ENCODE data around the gene FER.
A peak's percentile ranks its signal among the peaks of the same experiment; 100 is the strongest.
"Not testable (repeated sequence)": the region's sequence is repeated elsewhere in the genome, so short reads cannot be mapped to it uniquely, and the experiment has no call there.

The FER gene

DNA sequence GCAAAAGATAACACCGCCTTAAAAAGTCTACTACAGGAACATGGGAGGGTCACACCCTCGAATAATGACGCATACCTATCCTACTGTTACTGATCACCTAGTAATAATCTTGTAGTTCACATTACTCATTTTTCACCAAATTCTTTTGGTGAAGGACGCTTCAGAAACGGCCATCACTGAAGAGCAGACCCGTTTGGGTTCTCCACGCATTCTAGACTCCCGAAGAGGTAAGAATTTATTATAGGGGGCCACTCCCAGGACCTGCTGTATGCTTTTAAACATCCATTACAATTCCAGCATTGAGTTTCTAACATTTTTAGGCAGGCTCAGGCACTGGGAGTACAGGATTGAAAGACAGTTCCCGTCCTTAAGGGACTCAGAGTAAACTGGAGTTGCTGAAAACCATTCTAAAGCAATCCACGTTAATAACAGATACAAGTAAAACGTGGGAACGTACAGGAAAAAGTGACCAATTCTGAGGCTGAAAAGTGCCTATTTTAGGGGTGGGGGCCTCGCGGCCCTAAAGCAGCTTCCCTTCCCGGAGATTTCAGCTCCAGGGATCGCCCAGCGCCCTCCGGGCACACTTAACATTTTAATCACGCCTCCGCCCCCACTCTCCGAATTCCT lies at the start of gene FER:
TSS of gene FER (plus strand) at position 124 of the 627 bp plus-strand sequence. CDS start 50,286 bp downstream, outside the sequence.
- H3K4me3 ChIP-seq: peak within 1 kb of the TSS; percentile 69 to 94 (median 89)
- peak within 1 kb of the TSS; percentile 81 to 99 (median 98) for H3K27ac ChIP-seq

- not testable (repeated sequence) for H3K27ac ChIP-seq
Measured at GRCh38 chr5:108700388-108700787, 47.3 kb upstream of the FER start.

GRCh38 chr5:108700930-108701329 lies 46.8 kb upstream of the FER start:
- Histone ChIP-seq H3K27ac (no peak overlapping the region), H3K4me3 (no peak overlapping the region)

More at GRCh38 chr5:108700388-108700787, 47.3 kb upstream of the FER start:
- H3K4me3 ChIP-seq: not testable (repeated sequence)

DNA sequence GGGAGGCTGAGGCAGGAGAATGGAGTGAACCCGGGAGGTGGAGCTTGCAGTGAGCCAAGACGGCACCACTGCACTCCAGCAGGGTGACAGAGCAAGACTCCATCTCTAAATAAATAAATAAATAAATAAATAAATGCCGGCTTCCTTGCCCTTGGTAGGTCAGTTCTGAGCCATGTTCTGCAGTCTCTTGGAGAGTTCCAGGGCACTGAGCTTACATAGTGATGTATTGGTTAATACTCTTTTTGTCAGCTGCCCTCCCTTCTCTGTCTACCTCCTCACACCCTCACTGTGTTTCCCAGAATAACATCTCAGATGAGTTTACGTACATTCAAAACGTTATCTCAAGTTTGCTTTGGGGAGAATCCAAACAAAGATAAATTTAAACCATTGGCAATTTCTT lies 45.2 kb upstream of the FER start:
- Histone ChIP-seq H3K27ac (no peak overlapping the region), H3K4me3 (no peak overlapping the region)

GRCh38 chr5:108703313-108703712 lies 44.4 kb upstream of the FER start:
- Histone ChIP-seq H3K27ac (no peak overlapping the region), H3K4me3 (no peak overlapping the region)

DNA sequence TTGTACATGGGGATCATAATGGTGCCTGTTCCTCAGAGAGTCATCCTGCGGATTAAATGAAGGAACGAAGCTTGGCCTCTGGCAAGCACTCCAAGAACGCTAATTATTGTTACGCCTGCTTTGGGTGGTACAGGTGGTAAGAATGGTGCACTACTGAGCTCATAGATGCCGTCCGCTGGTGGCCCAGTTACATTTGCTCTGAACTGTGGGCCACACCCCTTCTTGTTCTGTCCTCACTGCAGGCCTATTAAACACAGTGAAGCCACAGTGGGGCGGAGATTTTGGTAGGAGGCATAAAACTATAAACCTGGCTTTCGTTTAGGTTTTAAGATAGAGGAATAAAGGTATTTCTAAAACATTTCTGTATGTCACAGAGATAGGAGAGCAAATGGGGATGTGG lies 40.6 kb upstream of the FER start:
- Histone ChIP-seq H3K27ac (no peak overlapping the region), H3K4me3 (no peak overlapping the region)

GRCh38 chr5:108711898-108712297 lies 35.8 kb upstream of the FER start:
- H3K27ac ChIP-seq: no peak overlapping the region
- H3K4me3 ChIP-seq: no peak overlapping the region

GRCh38 chr5:108715408-108715807 lies 32.3 kb upstream of the FER start:
- Histone ChIP-seq H3K4me3 (no peak overlapping the region), H3K27ac (no peak overlapping the region)

DNA sequence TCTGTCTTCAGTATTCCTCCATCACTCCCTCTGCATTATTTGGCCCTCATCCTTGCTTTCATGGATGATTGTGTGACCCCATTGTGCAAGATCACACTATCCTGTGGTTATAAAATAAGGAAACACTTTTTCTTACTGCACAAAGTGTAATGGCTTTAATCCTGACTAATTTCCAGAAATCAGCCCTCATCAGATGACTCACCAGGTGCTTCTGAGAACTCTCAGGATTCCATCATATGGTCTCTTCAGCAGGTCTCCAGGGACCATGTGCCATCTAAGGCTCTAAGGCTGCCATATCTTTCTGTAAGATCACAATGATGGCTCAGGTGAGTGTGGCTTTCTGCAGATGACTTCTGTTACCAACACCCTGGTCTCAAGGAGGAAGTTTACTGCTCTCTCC lies 27.3 kb upstream of the FER start:
- H3K4me3 ChIP-seq: no peak overlapping the region
- no peak overlapping the region for H3K27ac ChIP-seq

- Histone ChIP-seq H3K4me3 (peak overlapping the region in 3 of 7 experiments; percentile 57 to 79 (median 76)), H3K27ac (peak overlapping the region in 12 of 21 experiments; percentile 12 to 97 (median 93))
Measured at GRCh38 chr5:108726446-108727235, 21.1 kb upstream of the FER start.

DNA sequence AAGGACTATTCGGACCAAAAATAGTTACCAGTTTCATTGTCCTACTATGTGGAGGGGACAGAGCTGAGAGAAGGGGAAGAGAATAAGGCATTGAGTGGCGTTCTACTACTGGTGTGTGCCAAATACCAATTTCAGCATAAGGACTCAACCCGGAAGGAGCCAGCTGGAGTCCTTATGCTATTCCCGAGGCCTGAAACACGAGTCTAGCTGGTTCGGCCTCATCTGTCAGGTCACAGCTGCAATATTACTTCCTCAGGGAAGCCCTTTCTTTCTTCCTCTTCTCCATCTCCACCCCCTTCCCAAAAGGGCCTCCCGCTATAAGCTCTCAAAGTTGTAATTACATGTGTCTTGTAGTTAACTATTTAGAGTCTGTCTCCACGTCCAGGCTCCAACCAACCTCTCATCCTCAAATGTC lies 20.5 kb upstream of the FER start:
- Histone ChIP-seq H3K27ac (peak overlapping the region in 20 of 21 experiments; percentile 17 to 97 (median 92)), H3K4me3 (peak overlapping the region; percentile 52 to 82 (median 76))

DNA sequence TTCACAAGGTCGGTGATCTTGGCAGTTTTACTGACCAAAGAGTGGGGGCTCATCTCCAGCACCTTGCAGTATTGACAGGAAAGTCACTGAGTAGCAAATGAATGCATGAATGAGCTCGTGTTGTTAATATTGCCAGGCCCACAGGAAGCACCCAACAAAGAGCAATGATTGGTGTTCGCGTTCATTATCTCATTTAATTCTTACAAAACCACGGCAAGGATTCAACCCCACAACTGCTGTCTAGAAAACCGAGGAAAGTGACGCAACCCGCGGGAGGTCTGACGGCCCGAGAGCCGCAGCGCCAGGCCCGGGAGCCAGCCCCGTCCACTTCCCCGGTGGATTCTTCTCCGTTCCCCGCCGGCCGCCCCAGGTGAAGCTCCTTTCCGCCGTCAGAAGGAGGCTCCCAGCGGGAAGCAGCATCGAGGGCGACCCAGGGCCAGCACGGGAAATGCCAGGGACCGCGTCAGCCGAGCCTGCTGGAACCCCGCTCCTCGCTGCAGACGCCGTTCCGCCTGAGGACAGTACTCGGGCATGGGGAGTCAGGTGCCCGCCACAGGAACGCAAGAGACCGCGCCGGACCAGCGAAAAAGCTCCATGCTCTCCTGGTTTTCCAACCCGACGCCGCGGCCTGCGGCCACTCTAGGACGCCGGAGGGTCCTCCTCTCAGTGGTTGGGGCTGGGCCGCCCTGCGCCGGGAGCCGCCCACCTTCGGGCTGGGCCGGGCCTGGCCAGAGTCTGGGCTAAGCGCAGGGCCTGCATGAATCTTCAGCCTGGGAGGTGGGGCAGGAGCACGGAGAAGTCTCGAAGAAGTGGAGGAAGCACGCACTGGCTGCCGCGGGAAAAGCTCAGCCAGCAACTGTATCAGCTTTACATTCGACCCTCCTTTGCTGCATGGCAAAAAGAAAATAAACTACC lies 19.8 kb upstream of the FER start:
- H3K27ac ChIP-seq: peak overlapping the region; percentile 82 to 97 (median 92)

DNA sequence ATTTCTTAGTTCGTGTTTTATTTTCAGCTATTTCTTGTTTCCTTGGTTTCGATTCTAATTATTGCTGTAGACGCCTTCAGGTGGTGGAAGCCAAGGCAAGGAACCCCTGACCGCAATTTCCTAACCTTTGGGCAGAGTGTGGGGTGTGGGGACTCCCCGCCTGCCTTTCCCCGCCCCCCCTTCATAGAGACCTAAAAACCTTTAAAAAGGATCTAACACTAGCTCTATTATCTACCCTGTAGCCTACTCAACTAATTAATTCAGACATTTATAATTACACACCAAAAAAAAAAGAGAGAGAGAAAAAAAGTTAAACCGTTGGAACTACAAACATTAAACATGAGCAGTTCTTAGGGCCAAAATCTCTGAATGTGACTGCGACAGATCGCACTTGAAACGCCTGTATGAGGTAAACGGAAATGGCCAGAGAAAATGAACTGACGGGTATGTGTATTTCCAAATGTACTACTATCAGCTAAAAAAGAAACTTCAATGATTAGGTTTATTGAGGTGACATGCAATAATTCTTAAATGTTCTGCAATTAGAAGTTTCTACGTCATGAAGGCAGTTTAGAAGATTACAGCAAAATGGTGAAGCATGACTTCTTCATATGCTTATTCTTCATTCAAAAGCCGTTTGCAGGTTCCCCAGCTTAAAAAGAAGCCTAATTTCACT lies 19.0 kb upstream of the FER start:
- H3K4me3 ChIP-seq: peak overlapping the region; percentile 52 to 82 (median 76)

More for the DNA sequence above, 19.8 kb upstream of the FER start:
- peak overlapping the region; percentile 52 to 82 (median 76) for H3K4me3 ChIP-seq

GRCh38 chr5:108729242-108729615 lies 18.5 kb upstream of the FER start:
- Histone ChIP-seq H3K27ac (peak overlapping the region in 9 of 21 experiments; percentile 86 to 97 (median 94)), H3K4me3 (peak overlapping the region in 3 of 7 experiments; percentile 55 to 82 (median 76))

More for the DNA sequence above, 19.0 kb upstream of the FER start:
- peak overlapping the region; percentile 82 to 97 (median 92) for H3K27ac ChIP-seq

GRCh38 chr5:108730617-108731340 lies 16.9 kb upstream of the FER start:
- H3K27ac ChIP-seq: no peak overlapping the region
- H3K4me3 ChIP-seq: no peak overlapping the region

GRCh38 chr5:108735790-108736189 lies 11.9 kb upstream of the FER start:
- no peak overlapping the region for H3K4me3 ChIP-seq
- H3K27ac ChIP-seq: no peak overlapping the region

DNA sequence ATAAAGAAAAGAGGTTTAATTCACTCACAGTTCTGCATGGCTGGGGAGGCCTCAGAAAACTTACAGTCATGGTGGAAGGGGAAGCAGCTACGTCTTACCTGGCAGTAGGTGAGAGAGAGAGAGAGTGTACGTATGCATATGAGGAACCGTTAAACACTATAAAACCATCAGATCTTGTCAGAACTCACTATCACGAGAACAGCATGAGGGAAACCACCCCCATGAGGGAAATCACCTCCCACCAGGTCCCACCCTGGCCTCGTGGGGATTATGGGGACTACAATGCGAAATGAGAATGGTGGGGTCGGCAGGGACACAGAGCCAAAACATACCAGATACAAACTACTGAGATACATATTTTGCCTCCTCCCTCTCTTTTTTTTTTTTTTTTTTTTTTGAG lies 10.8 kb upstream of the FER start:
- H3K27ac ChIP-seq: no peak overlapping the region
- H3K4me3 ChIP-seq: no peak overlapping the region

DNA sequence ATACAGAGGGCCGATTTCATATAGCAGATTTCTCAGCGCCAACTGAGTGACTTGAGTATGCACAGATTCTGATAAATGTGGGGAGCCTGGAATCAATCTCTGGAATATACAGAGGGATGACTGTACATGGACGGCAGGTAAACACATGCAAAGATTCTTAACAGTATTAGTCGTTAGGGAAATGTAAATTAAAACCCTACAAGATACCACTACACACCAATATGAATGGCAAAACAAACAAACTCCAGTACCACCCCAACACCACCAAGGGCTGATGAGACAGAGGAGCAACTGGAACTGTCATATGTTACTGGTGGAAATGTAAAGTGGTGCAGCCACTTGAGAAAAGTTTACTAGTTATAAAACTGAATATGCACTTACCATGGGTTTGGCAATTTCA lies 8.3 kb upstream of the FER start:
- Histone ChIP-seq H3K4me3 (no peak overlapping the region), H3K27ac (no peak overlapping the region)

DNA sequence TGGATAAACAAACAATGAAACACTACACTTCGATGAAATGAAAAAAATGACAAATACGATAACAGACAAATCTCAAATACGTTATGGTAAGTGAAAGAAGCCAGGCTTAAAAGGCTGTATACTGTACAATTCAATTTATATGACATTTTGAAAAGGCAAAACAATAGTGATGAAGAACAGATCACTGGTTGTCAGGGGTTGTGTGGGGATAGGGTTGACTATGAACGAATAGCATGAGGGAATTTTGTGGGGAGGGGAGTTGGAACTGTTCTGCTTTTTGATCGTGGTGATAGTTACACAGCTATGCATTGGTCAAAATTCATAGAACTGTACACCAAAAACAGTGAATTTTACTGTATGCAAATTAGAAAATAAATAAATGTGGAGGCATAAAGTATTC lies 7.8 kb upstream of the FER start:
- H3K27ac ChIP-seq: no peak overlapping the region
- no peak overlapping the region for H3K4me3 ChIP-seq

All from skin epidermis (tissue), 12 donors.